RWPE2 (cell line): Measurements from ENCODE around the gene ASCC2.

Experiments used
- ATAC-seq: fragments of 200-7000 bp; cut with Tn5 transposase; 3 replicates; pipeline ENCODE4 v1.9.1; 2021; ENCODE audit warnings: low read depth
- DNase-seq: peaks from one replicate; pipeline ENCODE4 v3.0.0-alpha.2; 2020; ENCODE audit warnings: low spot score
- H3K27ac ChIP-seq: fragments of 450-650 bp; 2 replicates; pipeline ENCODE4 v1.5.1; 2017; ENCODE audit warnings: mild to moderate bottlenecking; ENCODE audit not compliant: poor library complexity, severe bottlenecking
- H3K27me3 ChIP-seq: fragments of 250-450 bp; sonication (Bioruptor Pico); 2 replicates; pipeline ENCODE4 v1.5.1; 2021; ENCODE audit warnings: mild to moderate bottlenecking, moderate library complexity; ENCODE audit not compliant: insufficient read depth, poor library complexity, severe bottlenecking
- H3K36me3 ChIP-seq: fragments of 250-450 bp; sonication (Bioruptor Pico); 2 replicates; pipeline ENCODE4 v1.5.1; 2020; ENCODE audit warnings: low read depth, mild to moderate bottlenecking, moderate library complexity
- H3K4me1 ChIP-seq: fragments of 250-450 bp; sonication (Bioruptor Pico); 2 replicates; pipeline ENCODE4 v1.5.1; 2021; ENCODE audit warnings: mild to moderate bottlenecking, moderate library complexity; ENCODE audit not compliant: insufficient read depth, poor library complexity, severe bottlenecking
- H3K4me3 ChIP-seq: fragments of 250-450 bp; sonication (Bioruptor Pico); 2 replicates; pipeline ENCODE4 v1.5.1; 2021; ENCODE audit warnings: mild to moderate bottlenecking, moderate library complexity; ENCODE audit not compliant: severe bottlenecking
- H3K9me3 ChIP-seq: fragments of 250-450 bp; sonication (Bioruptor Pico); 2 replicates; pipeline ENCODE4 v1.5.1; 2021; ENCODE audit warnings: mild to moderate bottlenecking, moderate library complexity; ENCODE audit not compliant: severe bottlenecking
- CTCF ChIP-seq: fragments of 450-650 bp; IDR thresholded peaks from one replicate; pipeline ENCODE4 v1.5.1; 2017; ENCODE audit warnings: mild to moderate bottlenecking, moderate library complexity; ENCODE audit not compliant: poor library complexity, severe bottlenecking

ASCC2 gene

GRCh38 chr22:29801153-29801552, 36.9 kb downstream of the ASCC2 start:
- TF ChIP-seq CTCF = no peak
- Histone ChIP-seq H3K4me3 (no peak overlapping the region), H3K4me1 (peaks cover 14% of the 10 kb centered on the region), H3K27me3 (no peaks in the 10 kb centered on the region), H3K36me3 (peaks cover 71% of the 10 kb centered on the region), H3K27ac (no peak overlapping the region), H3K9me3 (no peaks in the 10 kb centered on the region)
- ATAC-seq (no peak), DNase-seq (no peak)

- no peak overlapping the region for H3K4me3 ChIP-seq
- peaks cover 14% of the 10 kb centered on the region for H3K4me1 ChIP-seq
- DNase-seq (peak; percentile 90), ATAC-seq (peak; percentile 99)
- H3K27ac ChIP-seq = peak overlapping the region; percentile 64
- no peak for TF ChIP-seq CTCF
- no peaks in the 10 kb centered on the region for H3K27me3 ChIP-seq
- H3K36me3 ChIP-seq = peaks cover 56% of the 10 kb centered on the region
- no peaks in the 10 kb centered on the region for H3K9me3 ChIP-seq
Measured at GRCh38 chr22:29799217-29799680, 38.8 kb downstream of the ASCC2 start.

DNA sequence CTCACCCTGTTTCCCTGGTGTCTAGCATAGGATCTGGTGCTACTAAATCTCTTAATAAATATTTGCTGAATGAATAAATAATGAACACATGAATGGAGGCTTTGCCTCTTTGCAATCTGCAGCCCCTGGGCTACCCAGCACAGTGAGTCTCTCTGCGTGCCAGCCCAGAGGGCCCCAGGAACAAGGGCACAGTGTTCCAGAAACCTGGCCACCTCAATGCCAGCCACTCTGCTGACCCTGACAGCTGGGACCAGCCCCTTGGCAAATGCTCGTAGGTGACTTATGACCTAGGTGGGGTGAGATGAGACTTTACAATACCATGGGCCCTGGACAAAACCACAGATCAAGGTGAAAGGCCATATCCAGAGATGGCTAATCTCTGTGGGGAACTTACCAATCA, 39.3 kb downstream of the ASCC2 start:
- Histone ChIP-seq H3K27ac (peak overlapping the region; percentile 64), H3K9me3 (no peaks in the 10 kb centered on the region), H3K4me1 (peaks cover 14% of the 10 kb centered on the region), H3K27me3 (no peaks in the 10 kb centered on the region), H3K36me3 (peaks cover 53% of the 10 kb centered on the region), H3K4me3 (no peak overlapping the region)
- no peak for ATAC-seq
- DNase-seq = no peak
- no peak for TF ChIP-seq CTCF

- Histone ChIP-seq H3K4me3 (no peak overlapping the region), H3K27me3 (no peaks in the 10 kb centered on the region), H3K9me3 (no peaks in the 10 kb centered on the region), H3K27ac (peak overlapping the region; percentile 64), H3K36me3 (peaks cover 51% of the 10 kb centered on the region), H3K4me1 (peaks cover 14% of the 10 kb centered on the region)
- TF ChIP-seq CTCF = no peak
- ATAC-seq (no peak), DNase-seq (no peak)
Measured at GRCh38 chr22:29798318-29798717, 39.8 kb downstream of the ASCC2 start.

DNA sequence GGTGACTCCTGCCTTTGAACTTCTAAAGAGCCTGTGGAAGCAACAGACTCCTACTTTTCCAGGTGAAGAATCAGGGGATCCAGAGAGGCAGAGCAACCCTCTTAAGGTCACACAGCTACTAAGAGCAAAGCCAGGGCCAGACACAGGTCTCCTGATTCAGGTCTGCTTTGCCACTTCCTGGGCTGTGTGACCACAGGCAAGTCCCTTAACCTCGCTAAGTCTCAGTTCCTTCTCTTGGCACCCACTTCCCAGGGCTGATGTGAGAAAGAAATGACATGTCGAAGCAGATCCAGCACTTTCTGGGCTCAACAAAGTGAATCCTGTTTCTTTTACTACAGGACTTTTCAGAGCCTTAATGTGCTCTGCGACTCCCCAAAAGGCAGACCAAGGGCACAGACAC, 40.7 kb downstream of the ASCC2 start:
- Histone ChIP-seq H3K36me3 (peaks cover 50% of the 10 kb centered on the region), H3K27ac (no peak overlapping the region), H3K4me1 (peaks cover 14% of the 10 kb centered on the region), H3K4me3 (no peak overlapping the region), H3K9me3 (no peaks in the 10 kb centered on the region), H3K27me3 (no peaks in the 10 kb centered on the region)
- no peak for DNase-seq
- TF ChIP-seq CTCF = no peak
- ATAC-seq = no peak
